GM12892 (cell line): Measurements from ENCODE around the gene XPR1.

Experiments
- POLR2AphosphoS5 ChIP-seq: IDR thresholded peaks from 2 replicates; pipeline ENCODE4 v1.6.1; 2011; ENCODE audit warnings: low read depth, low read length, control low read depth
- TAF1 ChIP-seq: IDR thresholded peaks from 2 replicates; pipeline ENCODE4 v1.6.1; 2011; ENCODE audit warnings: low read depth, mild to moderate bottlenecking, control low read depth, low read length, borderline replicate concordance

DNA sequence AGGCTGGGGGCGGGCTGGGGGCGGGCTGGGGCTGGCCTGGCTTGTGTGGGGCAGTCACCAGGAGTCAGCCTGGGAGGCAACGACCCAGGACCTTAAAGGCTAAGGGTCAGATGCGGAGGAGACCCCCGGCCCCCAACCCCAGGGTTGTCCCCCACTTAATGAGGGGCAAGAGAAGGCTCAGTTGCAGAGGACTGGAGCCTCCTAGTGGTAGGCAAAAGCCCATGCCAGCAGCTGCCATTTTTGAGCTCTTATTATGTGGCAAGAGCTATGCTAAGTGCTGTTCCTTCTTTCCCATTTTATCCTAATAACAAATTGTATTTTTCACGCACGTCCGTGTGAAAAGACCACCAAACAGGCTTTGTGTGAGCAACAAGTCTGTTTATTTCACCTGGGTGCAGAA lies 288.9 kb downstream of the XPR1 start:
- TF ChIP-seq POLR2AphosphoS5 (no peak), TAF1 (no peak)
